Neutrophil (primary cell): ENCODE results near the gene C19orf67.

ENCODE experiments used
- H3K27ac ChIP-seq: fragments of 200-600 bp; sonication (generic); 2 replicates; pipeline ENCODE4 v1.5.1; 2016; ENCODE audit warnings: mild to moderate bottlenecking, moderate library complexity
- H3K27me3 ChIP-seq: fragments of 200-600 bp; sonication (generic); 2 replicates; pipeline ENCODE4 v1.6.0; 2016; ENCODE audit warnings: mild to moderate bottlenecking
- H3K36me3 ChIP-seq: fragments of 200-600 bp; sonication (generic); 2 replicates; pipeline ENCODE4 v1.5.1; 2017
- H3K4me1 ChIP-seq, 2 experiments: fragments of 200-600 bp in 1 of 2; sonication (generic) in 1 of 2; 1 replicate in 1 of 2; 2 replicates in 1 of 2; pipeline versions ENCODE4 v1.5.1 to v1.6.1; 2013 to 2016; ENCODE audit warnings: low read depth in 1 of 2, low read length in 1 of 2, mild to moderate bottlenecking in 1 of 2, moderate library complexity in 1 of 2; ENCODE audit not compliant: control insufficient read depth in 1 of 2, insufficient read depth in 1 of 2
- H3K4me3 ChIP-seq, 2 experiments: fragments of 200-600 bp in 1 of 2; sonication (generic) in 1 of 2; 1 replicate in 1 of 2; 2 replicates in 1 of 2; pipeline ENCODE4 v1.5.1; 2013 to 2016; ENCODE audit warnings: low read depth in 1 of 2, low read length in 1 of 2, mild to moderate bottlenecking in 1 of 2, moderate library complexity in 1 of 2
- H3K9me3 ChIP-seq: fragments of 200-600 bp; sonication (generic); 2 replicates; pipeline ENCODE4 v1.5.1; 2016
- CTCF ChIP-seq: fragments of 200-600 bp; sonication (generic); IDR thresholded peaks from 2 replicates; pipeline ENCODE4 v1.5.1; 2016; ENCODE audit warnings: antibody characterized with exemption

The C19orf67 gene

GRCh38 chr19:14058182-14059092, 27.1 kb downstream of the C19orf67 start:
- peaks cover 91% of the 10 kb centered on the region for H3K27me3 ChIP-seq
- H3K27ac ChIP-seq, result no peak overlapping the region
- no peak for TF ChIP-seq CTCF
- peaks cover 0 to 7% of the 10 kb centered on the region in 2 experiments for H3K4me1 ChIP-seq
- H3K9me3 ChIP-seq, result no peaks in the 10 kb centered on the region
- H3K36me3 ChIP-seq, result no peaks in the 10 kb centered on the region
- no peak overlapping the region for H3K4me3 ChIP-seq

GRCh38 chr19:14056741-14057356, 28.7 kb downstream of the C19orf67 start:
- H3K4me3 ChIP-seq, result no peak overlapping the region

GRCh38 chr19:14056069-14056666, 29.4 kb downstream of the C19orf67 start:
- H3K9me3 ChIP-seq, result no peaks in the 10 kb centered on the region
- peaks cover 81% of the 10 kb centered on the region for H3K27me3 ChIP-seq
- H3K36me3 ChIP-seq, result no peaks in the 10 kb centered on the region
- no peak overlapping the region for H3K4me3 ChIP-seq
- peaks cover 0 to 7% of the 10 kb centered on the region in 2 experiments for H3K4me1 ChIP-seq
- TF ChIP-seq CTCF, result no peak
- H3K27ac ChIP-seq, result no peak overlapping the region

More at GRCh38 chr19:14056741-14057356, 28.7 kb downstream of the C19orf67 start:
- Histone ChIP-seq H3K36me3 (no peaks in the 10 kb centered on the region), H3K4me1 (peaks cover 0 to 7% of the 10 kb centered on the region in 2 experiments), H3K27ac (no peak overlapping the region), H3K27me3 (peaks cover 88% of the 10 kb centered on the region), H3K9me3 (no peaks in the 10 kb centered on the region)
- no peak for TF ChIP-seq CTCF

GRCh38 chr19:14055396-14055795, 30.2 kb downstream of the C19orf67 start:
- H3K4me3 ChIP-seq, result no peak overlapping the region
- peaks cover 73% of the 10 kb centered on the region for H3K27me3 ChIP-seq
- no peaks in the 10 kb centered on the region for H3K36me3 ChIP-seq
- no peaks in the 10 kb centered on the region for H3K9me3 ChIP-seq
- peaks cover 0 to 7% of the 10 kb centered on the region in 2 experiments for H3K4me1 ChIP-seq
- no peak for TF ChIP-seq CTCF
- no peak overlapping the region for H3K27ac ChIP-seq

- H3K27me3 ChIP-seq, result peaks cover 66% of the 10 kb centered on the region
- H3K4me1 ChIP-seq, result peaks cover 0 to 7% of the 10 kb centered on the region in 2 experiments
- H3K36me3 ChIP-seq, result no peaks in the 10 kb centered on the region
- no peak overlapping the region for H3K27ac ChIP-seq
- no peaks in the 10 kb centered on the region for H3K9me3 ChIP-seq
- TF ChIP-seq CTCF, result no peak
- no peak overlapping the region for H3K4me3 ChIP-seq
Measured at GRCh38 chr19:14054721-14055120, 30.9 kb downstream of the C19orf67 start.
